ENCODE data around the gene DBNDD1.
"Not testable (repeated sequence)": the region's sequence is repeated elsewhere in the genome, so short reads cannot be mapped to it uniquely, and the experiment has no call there.

Gene DBNDD1

DNA sequence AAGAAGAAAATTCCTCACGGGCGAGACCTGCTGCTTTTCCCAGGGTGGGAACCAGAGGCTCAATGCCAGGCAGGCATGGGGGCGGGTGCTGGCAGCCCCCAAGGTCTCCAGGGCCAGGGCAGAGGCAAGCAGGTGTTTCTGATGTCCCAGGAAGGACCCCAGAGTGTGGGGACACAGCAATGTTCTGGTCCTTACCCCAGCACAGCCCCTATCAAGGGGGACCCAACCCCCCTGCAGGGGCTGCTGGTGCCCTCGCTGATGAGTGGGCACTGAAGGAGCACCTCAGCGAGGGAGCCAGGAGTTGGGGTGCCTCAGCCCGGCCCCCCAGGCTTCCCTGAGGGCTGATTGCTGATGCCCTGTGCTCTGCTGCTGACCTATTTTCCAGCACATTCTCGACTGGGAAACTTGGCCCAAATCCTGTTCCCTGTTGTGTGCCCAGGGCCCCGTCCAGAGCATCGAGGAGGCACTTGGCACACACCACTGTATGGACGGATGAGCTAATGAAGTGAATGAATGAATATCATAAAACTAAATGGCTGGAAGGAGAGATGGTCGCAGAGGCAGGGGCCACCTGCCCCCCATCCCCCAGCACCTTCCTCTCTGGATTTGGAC lies 2.8 kb downstream of the DBNDD1 start:
- no peak overlapping the region for H3K4me3 ChIP-seq (ENCODE audit: low read length)
- no peaks in the 10 kb centered on the region for H3K27me3 ChIP-seq (ENCODE audit: control insufficient read depth, insufficient read depth, low read length)
- no peak overlapping the region for H3K27ac ChIP-seq (ENCODE audit: low read depth, low read length)
- H3K36me3 ChIP-seq (ENCODE audit: control insufficient read depth, insufficient read depth, low read length): no peaks in the 10 kb centered on the region
- no peak overlapping the region for H3K9ac ChIP-seq (ENCODE audit: low read length)
- no peaks in the 10 kb centered on the region for H3K4me1 ChIP-seq (ENCODE audit: control insufficient read depth, insufficient read depth, low read length)

GRCh38 chr16:90015586-90016338 lies 3.5 kb downstream of the DBNDD1 start:
- no peaks in the 10 kb centered on the region for H3K36me3 ChIP-seq (ENCODE audit: control insufficient read depth, insufficient read depth, low read length)
- H3K4me3 ChIP-seq (ENCODE audit: low read length): no peak overlapping the region
- no peak overlapping the region for H3K9ac ChIP-seq (ENCODE audit: low read length)
- no peaks in the 10 kb centered on the region for H3K4me1 ChIP-seq (ENCODE audit: control insufficient read depth, insufficient read depth, low read length)
- H3K27me3 ChIP-seq (ENCODE audit: control insufficient read depth, insufficient read depth, low read length): no peaks in the 10 kb centered on the region
- H3K27ac ChIP-seq (ENCODE audit: low read depth, low read length): no peak overlapping the region

DNA sequence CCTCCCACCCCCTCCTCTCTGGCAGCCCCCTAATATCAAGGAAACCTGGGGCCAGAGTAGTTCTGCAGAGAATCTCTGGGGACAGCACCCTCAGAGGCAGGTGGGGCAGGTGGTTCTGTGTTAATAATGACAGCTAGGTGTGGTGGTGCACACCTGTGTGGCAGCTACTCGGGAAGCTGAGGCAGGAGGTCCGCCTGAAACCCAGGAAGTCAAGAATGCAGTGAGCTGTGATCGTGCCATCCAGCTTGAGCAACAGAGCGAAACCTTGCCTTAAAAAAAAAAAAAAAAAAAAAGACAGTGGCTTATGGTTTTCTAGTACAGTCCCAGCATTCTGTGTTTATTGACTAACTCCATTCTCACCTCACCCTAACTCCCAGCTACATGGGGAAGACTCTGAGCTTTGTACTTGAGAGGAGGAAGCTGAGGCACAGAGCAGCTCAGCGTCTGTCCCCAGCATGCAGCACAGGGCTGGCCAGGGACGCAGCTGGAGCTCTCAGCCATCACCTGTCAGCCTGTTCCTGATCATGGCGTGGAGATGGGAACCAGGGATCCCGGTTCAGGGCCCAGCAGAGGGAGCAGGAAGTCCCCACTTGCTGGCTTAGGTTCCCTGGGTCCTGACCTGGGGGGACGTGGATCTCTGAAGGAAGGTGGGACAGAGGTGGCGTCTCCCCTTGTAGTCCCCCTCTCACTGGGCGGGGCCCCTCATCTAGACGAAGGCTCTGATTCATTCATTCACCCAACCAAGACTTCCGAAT lies 6.1 kb downstream of the DBNDD1 start:
- Histone ChIP-seq H3K4me3 (ENCODE audit: low read length) (no peak overlapping the region), H3K4me1 (ENCODE audit: control insufficient read depth, insufficient read depth, low read length) (no peaks in the 10 kb centered on the region), H3K27me3 (ENCODE audit: control insufficient read depth, insufficient read depth, low read length) (no peaks in the 10 kb centered on the region), H3K9ac (ENCODE audit: low read length) (no peak overlapping the region), H3K36me3 (ENCODE audit: control insufficient read depth, insufficient read depth, low read length) (no peaks in the 10 kb centered on the region), H3K27ac (ENCODE audit: low read depth, low read length) (no peak overlapping the region)

DNA sequence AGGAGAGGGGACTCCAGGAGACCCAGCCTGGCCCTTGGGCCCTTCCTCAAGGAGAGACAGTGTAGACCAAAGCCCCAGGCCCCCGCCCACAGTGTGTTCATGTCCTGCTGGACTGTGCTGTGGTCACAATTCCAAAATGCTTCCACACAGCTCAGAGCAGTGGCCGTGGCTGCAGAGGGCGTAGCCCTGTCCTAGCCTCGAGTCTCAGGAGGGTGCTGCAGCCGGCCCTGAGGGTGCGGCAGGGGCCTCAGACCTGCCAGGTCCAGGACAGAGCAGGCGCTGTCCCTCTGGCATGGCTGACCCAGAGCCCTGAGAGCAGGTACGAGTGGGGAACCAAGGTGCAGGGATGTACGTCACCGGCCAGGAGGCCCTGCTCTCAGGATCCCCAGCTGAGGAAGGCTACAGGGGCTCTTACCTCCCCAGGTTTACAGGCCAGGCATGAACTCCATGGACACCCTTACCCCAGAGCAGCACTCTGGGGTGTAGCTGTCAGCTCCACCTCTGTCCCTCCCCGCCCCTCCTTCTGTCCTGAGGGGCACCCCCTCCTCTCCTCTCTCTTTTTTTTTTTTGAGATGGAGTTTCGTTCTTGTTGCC lies 7.3 kb downstream of the DBNDD1 start:
- no peaks in the 10 kb centered on the region for H3K27me3 ChIP-seq (ENCODE audit: control insufficient read depth, insufficient read depth, low read length)
- no peak overlapping the region for H3K4me3 ChIP-seq (ENCODE audit: low read length)
- no peaks in the 10 kb centered on the region for H3K4me1 ChIP-seq (ENCODE audit: control insufficient read depth, insufficient read depth, low read length)
- H3K9ac ChIP-seq (ENCODE audit: low read length): no peak overlapping the region
- no peak overlapping the region for H3K27ac ChIP-seq (ENCODE audit: low read depth, low read length)
- H3K36me3 ChIP-seq (ENCODE audit: control insufficient read depth, insufficient read depth, low read length): no peaks in the 10 kb centered on the region

- Histone ChIP-seq H3K4me3 (ENCODE audit: low read length) (no peak overlapping the region), H3K9ac (ENCODE audit: low read length) (no peak overlapping the region), H3K27me3 (ENCODE audit: control insufficient read depth, insufficient read depth, low read length) (no peaks in the 10 kb centered on the region), H3K36me3 (ENCODE audit: control insufficient read depth, insufficient read depth, low read length) (no peaks in the 10 kb centered on the region), H3K27ac (ENCODE audit: low read depth, low read length) (no peak overlapping the region), H3K4me1 (ENCODE audit: control insufficient read depth, insufficient read depth, low read length) (no peaks in the 10 kb centered on the region)
Observed at GRCh38 chr16:90011508-90011819, 7.8 kb downstream of the DBNDD1 start.

- Histone ChIP-seq H3K36me3 (ENCODE audit: control insufficient read depth, insufficient read depth, low read length) (no peaks in the 10 kb centered on the region), H3K27me3 (ENCODE audit: control insufficient read depth, insufficient read depth, low read length) (no peaks in the 10 kb centered on the region), H3K27ac (ENCODE audit: low read depth, low read length) (no peak overlapping the region), H3K4me3 (ENCODE audit: low read length) (no peak overlapping the region), H3K4me1 (ENCODE audit: control insufficient read depth, insufficient read depth, low read length) (no peaks in the 10 kb centered on the region), H3K9ac (ENCODE audit: low read length) (no peak overlapping the region)
Observed at GRCh38 chr16:90010676-90011507, 8.4 kb downstream of the DBNDD1 start.

DNA sequence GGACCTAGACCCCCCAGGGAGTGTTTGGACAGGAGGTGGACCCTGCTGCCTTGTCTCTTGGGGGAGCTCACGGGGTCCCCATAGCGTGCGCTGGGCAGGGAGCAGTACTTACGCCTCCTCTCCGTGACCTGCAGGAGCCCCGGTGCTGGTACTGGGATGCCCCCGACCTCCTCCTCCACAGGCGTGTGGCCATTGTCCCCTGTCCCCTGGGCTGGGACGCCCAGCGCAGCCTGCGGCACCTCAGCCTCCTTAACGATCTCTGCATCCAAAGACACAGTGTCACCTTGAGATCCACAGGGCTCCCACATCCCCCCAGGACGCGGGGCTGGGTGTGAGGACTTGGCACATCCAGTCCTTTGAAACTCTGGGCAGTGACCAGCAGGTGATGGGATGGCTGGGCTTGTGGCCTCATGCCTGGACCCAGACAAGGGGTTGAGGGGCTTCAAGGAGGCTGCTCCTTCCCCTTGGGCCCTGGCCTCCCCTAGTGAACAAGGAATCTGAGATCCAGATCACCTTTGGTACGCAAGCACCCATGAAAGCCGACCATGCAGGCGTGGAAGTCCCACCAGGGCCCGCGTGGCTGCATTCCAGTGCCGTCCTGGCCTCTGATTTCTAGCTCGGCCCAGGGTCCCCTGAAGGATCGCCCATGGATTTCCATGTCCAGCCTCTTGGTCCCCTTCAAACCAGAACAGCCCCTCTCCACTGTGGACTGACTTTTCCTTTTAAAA lies 9.9 kb downstream of the DBNDD1 start:
- no peaks in the 10 kb centered on the region for H3K27me3 ChIP-seq (ENCODE audit: control insufficient read depth, insufficient read depth, low read length)
- H3K9ac ChIP-seq (ENCODE audit: low read length): no peak overlapping the region
- H3K36me3 ChIP-seq (ENCODE audit: control insufficient read depth, insufficient read depth, low read length): no peaks in the 10 kb centered on the region
- H3K4me1 ChIP-seq (ENCODE audit: control insufficient read depth, insufficient read depth, low read length): no peaks in the 10 kb centered on the region
- H3K4me3 ChIP-seq (ENCODE audit: low read length): no peak overlapping the region
- no peak overlapping the region for H3K27ac ChIP-seq (ENCODE audit: low read depth, low read length)

DNA sequence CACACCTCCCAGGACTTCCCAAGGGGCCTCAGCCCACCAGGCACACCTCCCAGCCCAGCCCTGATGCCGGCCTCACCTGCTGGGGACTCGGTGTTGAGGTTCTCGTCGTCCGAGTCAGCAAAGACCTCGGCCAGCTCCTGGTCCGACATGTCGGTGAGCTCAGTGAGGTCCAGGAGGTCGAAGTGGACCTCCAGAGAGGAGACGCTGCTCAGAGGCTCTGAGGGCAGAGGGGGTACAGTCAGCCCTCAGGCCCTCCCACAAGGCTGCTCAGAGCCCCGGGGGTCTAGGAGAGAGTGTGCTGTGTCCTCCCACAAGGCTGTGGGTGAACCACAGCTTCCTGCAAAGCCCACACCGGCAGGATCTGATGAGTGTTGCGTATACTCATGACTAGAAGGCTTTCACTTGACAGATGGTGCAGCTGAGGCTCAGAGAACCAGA lies 10.5 kb downstream of the DBNDD1 start:
- H3K4me1 ChIP-seq (ENCODE audit: control insufficient read depth, insufficient read depth, low read length): no peaks in the 10 kb centered on the region
- no peak overlapping the region for H3K4me3 ChIP-seq (ENCODE audit: low read length)
- H3K36me3 ChIP-seq (ENCODE audit: control insufficient read depth, insufficient read depth, low read length): no peaks in the 10 kb centered on the region
- no peak overlapping the region for H3K27ac ChIP-seq (ENCODE audit: low read depth, low read length)
- no peaks in the 10 kb centered on the region for H3K27me3 ChIP-seq (ENCODE audit: control insufficient read depth, insufficient read depth, low read length)
- no peak overlapping the region for H3K9ac ChIP-seq (ENCODE audit: low read length)

DNA sequence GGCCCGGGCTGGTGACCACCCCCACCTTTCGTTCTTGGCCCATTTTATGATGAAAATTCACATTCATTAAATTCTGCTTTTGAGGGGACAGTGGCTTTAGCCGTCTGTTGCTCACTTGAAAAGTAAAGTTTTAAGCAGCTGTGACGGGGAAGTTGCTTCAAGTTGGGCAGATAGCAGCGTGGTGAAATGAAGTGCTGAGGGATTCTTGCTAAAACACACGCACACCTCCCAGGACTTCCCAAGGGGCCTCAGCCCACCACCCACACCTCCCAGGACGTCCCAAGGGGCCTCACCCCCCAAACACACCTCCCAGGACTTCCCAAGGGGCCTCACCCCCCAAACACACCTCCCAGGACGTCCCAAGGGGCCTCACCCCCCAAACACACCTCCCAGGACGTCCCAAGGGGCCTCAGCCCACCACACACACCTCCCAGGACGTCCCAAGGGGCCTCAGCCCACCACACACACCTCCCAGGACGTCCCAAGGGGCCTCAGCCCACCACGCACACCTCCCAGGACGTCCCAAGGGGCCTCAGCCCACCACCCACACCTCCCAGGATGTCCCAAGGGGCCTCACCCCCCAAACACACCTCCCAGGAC lies 11.5 kb downstream of the DBNDD1 start:
- H3K36me3 ChIP-seq (ENCODE audit: control insufficient read depth, insufficient read depth, low read length); H3K4me3 ChIP-seq (ENCODE audit: low read length); H3K27me3 ChIP-seq (ENCODE audit: control insufficient read depth, insufficient read depth, low read length); H3K4me1 ChIP-seq (ENCODE audit: control insufficient read depth, insufficient read depth, low read length); H3K9ac ChIP-seq (ENCODE audit: low read length); H3K27ac ChIP-seq (ENCODE audit: low read depth, low read length): not testable (repeated sequence)

DNA sequence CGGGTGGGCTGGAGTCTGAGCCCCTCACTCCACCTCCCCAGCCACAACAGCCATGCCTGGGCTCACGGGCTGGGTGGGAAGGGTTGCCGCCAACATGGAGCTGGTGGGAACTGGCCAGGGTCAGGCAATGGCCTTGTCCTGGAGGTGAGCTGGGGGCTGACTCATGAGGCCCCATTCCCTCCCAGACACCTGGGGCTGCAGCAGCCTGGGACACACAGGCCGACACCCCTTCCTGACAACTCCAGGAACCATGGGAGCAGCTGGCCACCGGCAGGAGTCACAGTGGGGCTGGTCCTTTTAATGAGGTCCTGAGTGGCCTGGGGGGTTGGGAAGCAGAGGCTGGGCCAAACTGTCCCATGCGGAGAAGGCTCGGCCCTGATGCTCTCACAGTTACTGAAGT lies 12.2 kb downstream of the DBNDD1 start:
- H3K36me3 ChIP-seq (ENCODE audit: control insufficient read depth, insufficient read depth, low read length): no peaks in the 10 kb centered on the region
- no peak overlapping the region for H3K9ac ChIP-seq (ENCODE audit: low read length)
- no peaks in the 10 kb centered on the region for H3K4me1 ChIP-seq (ENCODE audit: control insufficient read depth, insufficient read depth, low read length)
- no peak overlapping the region for H3K4me3 ChIP-seq (ENCODE audit: low read length)
- H3K27me3 ChIP-seq (ENCODE audit: control insufficient read depth, insufficient read depth, low read length): no peaks in the 10 kb centered on the region
- no peak overlapping the region for H3K27ac ChIP-seq (ENCODE audit: low read depth, low read length)

DNA sequence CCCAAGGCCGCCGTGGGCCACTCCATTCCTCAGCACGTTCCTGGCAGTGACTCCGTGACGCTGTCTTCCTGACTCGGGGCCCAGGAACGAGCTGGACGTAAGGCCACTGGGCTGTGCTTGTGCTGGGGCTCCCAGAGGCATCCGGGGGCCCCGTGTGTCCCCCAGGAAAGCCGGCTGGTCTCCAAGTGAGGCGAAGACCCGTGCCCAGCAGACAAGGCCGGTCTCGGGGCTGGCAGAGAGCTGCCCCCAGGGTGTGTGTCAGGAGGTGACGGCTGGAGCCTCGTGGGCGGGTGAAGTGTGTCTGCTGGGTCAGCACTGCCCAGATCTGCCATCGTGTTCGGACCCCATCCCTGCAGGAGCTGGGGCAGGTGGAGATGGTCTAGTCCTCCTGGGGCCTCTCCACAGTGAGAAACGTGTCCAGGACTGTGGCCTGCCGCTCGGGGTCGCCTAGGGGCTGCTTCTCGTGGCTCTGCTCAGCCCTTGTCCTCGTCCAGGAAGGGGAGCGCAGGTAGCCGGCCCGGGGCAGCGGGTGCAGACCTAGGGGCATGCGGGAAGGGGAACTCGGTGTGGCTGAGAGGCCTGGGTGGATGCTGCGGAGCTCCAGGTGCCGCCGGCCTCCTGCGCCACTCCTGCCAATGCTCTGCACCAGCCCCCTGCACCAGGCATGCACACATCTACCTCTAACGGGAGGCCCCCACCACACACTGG lies 13.1 kb downstream of the DBNDD1 start:
- no peak overlapping the region for H3K27ac ChIP-seq (ENCODE audit: low read depth, low read length)
- H3K4me3 ChIP-seq (ENCODE audit: low read length): no peak overlapping the region
- H3K4me1 ChIP-seq (ENCODE audit: control insufficient read depth, insufficient read depth, low read length): no peaks in the 10 kb centered on the region
- no peaks in the 10 kb centered on the region for H3K27me3 ChIP-seq (ENCODE audit: control insufficient read depth, insufficient read depth, low read length)
- H3K36me3 ChIP-seq (ENCODE audit: control insufficient read depth, insufficient read depth, low read length): no peaks in the 10 kb centered on the region
- H3K9ac ChIP-seq (ENCODE audit: low read length): no peak overlapping the region
